ENCODE measurements around the gene SPINT1. TPM values are rescaled to one million over a fixed set of nuclear protein-coding genes. Genes with fewer than 3 reads are reported as not detected.
A peak's percentile ranks its signal among the peaks of the same experiment; 100 is the strongest.

The SPINT1 gene
- total and polyA plus RNA-seq, 2 of the 13 experiments (the other 11 are each of a cell fraction or from before 2014, with no cell fraction given): 0.49 to 2.5 TPM

DNA sequence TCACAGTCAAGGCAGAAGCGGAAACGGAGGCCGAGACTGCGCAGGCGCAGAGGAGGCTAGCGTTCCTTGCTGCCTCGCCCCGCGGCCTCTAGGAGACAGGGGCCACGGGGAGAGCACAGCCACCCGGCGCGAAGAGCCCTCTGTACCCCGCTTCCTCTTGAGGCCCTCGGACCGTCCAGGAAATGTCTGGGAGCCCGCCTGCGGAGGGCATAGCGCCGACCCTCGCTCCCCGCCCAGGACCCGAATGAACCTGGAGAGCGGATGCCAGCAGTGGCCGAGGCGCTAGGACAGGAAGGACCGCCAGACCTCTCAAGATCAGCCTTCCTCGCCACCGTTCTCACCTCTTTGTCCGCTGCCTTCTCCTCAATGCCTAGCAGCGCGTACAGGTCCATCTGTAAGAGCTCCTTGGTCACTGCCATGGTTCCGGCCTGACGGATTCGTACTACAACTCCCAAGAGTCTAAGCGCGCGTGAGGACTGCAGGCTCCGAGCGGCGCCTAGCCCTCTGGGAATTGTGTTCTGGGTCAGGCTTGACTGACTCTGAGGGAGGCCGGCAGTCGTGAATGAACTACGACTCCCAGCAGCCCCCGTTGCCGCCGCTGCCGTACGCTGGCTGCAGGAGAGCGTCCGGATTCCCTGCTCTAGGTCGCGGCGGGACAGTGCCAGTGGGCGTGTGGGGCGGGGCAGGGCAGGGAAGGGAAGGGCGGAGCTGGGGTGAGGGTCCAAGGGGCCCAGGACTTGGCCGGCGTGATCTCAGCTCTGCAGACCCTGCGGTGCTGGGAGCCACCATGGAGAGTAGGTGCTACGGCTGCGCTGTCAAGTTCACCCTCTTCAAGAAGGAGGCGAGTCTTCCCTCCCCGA is 36.6 kb upstream of the SPINT1 start, which contains the start of the genes DNAJC17 and ZFYVE19 (continued):
- TF ChIP-seq ZMYM2 (CRISPR knock-in tag; IDR thresholded peaks at IDR 0.05) (no peak), STAT5B (CRISPR knock-in tag; IDR thresholded peaks at IDR 0.05) (0 out of 2 replicates have a peak, but pooled peaks have one; percentile 25), FOXK1 (CRISPR knock-in tag; IDR thresholded peaks at IDR 0.05; ENCODE audit: borderline replicate concordance, low read depth) (peak; percentile 78; the same call in 1 of the 2 replicates), SNAPC2 (CRISPR knock-in tag; IDR thresholded peaks at IDR 0.05) (peak; percentile 84), ZNF841 (CRISPR knock-in tag; IDR thresholded peaks at IDR 0.05; ENCODE audit: borderline replicate concordance) (no peak), ZNF629 (CRISPR knock-in tag; conservative IDR thresholded peaks at IDR 0.05) (no peak), KDM5A (IDR thresholded peaks at IDR 0.05; ENCODE audit: borderline replicate concordance, low read length) (peak; percentile 77; the same call in 1 of the 2 replicates), TP53 (CRISPR knock-in tag; conservative IDR thresholded peaks at IDR 0.05) (peak; percentile 80; the same call in 1 of the 2 replicates), PAX8 (CRISPR knock-in tag; IDR thresholded peaks at IDR 0.05; ENCODE audit: borderline replicate concordance) (no peak), SPEN (CRISPR knock-in tag; IDR thresholded peaks at IDR 0.05; ENCODE audit: low read depth) (peak; percentile 54), HNF4A (CRISPR knock-in tag; IDR thresholded peaks at IDR 0.05) (peak; percentile 70; the same call in 1 of the 2 replicates), SOX6 (IDR thresholded peaks at IDR 0.05) (no peak), SOX6 (CRISPR knock-in tag; IDR thresholded peaks at IDR 0.05) (peak; percentile 80), ZNF75D (CRISPR knock-in tag; IDR thresholded peaks at IDR 0.05; ENCODE audit: borderline replicate concordance) (no peak), FOSL2 (CRISPR knock-in tag; IDR thresholded peaks at IDR 0.05) (peak; percentile 36), ZNF24 (IDR thresholded peaks at IDR 0.05) (no peak), ZFP37 (CRISPR knock-in tag; IDR thresholded peaks at IDR 0.05; ENCODE audit: borderline replicate concordance) (peak; percentile 72; the same call in 1 of the 2 replicates), NFYB (CRISPR knock-in tag; IDR thresholded peaks at IDR 0.05) (peak; percentile 53), MEIS2 (CRISPR knock-in tag; IDR thresholded peaks at IDR 0.05) (peak; percentile 62; the same call in 1 of the 2 replicates), ZNF619 (CRISPR knock-in tag; IDR thresholded peaks at IDR 0.05) (peak; percentile 74), HNRNPH1 (optimal IDR thresholded peaks at IDR 0.05; ENCODE audit: low read depth, low read length) (peak; percentile 35)
- TF ChIP-seq, protein P1, sequence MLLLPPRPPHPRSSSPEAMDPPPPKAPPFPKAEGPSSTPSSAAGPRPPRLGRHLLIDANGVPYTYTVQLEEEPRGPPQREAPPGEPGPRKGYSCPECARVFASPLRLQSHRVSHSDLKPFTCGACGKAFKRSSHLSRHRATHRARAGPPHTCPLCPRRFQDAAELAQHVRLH (CRISPR knock-in tag; IDR thresholded peaks at IDR 0.05; ENCODE audit: borderline replicate concordance, low read depth): 0 out of 2 replicates have a peak, but pooled peaks have one; percentile 33
- TF ChIP-seq, protein P2, sequence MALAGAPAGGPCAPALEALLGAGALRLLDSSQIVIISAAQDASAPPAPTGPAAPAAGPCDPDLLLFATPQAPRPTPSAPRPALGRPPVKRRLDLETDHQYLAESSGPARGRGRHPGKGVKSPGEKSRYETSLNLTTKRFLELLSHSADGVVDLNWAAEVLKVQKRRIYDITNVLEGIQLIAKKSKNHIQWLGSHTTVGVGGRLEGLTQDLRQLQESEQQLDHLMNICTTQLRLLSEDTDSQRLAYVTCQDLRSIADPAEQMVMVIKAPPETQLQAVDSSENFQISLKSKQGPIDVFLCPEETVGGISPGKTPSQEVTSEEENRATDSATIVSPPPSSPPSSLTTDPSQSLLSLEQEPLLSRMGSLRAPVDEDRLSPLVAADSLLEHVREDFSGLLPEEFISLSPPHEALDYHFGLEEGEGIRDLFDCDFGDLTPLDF (CRISPR knock-in tag; IDR thresholded peaks at IDR 0.05): peak; percentile 53; the same call in 1 of the 2 replicates
- TF ChIP-seq, protein P3, sequence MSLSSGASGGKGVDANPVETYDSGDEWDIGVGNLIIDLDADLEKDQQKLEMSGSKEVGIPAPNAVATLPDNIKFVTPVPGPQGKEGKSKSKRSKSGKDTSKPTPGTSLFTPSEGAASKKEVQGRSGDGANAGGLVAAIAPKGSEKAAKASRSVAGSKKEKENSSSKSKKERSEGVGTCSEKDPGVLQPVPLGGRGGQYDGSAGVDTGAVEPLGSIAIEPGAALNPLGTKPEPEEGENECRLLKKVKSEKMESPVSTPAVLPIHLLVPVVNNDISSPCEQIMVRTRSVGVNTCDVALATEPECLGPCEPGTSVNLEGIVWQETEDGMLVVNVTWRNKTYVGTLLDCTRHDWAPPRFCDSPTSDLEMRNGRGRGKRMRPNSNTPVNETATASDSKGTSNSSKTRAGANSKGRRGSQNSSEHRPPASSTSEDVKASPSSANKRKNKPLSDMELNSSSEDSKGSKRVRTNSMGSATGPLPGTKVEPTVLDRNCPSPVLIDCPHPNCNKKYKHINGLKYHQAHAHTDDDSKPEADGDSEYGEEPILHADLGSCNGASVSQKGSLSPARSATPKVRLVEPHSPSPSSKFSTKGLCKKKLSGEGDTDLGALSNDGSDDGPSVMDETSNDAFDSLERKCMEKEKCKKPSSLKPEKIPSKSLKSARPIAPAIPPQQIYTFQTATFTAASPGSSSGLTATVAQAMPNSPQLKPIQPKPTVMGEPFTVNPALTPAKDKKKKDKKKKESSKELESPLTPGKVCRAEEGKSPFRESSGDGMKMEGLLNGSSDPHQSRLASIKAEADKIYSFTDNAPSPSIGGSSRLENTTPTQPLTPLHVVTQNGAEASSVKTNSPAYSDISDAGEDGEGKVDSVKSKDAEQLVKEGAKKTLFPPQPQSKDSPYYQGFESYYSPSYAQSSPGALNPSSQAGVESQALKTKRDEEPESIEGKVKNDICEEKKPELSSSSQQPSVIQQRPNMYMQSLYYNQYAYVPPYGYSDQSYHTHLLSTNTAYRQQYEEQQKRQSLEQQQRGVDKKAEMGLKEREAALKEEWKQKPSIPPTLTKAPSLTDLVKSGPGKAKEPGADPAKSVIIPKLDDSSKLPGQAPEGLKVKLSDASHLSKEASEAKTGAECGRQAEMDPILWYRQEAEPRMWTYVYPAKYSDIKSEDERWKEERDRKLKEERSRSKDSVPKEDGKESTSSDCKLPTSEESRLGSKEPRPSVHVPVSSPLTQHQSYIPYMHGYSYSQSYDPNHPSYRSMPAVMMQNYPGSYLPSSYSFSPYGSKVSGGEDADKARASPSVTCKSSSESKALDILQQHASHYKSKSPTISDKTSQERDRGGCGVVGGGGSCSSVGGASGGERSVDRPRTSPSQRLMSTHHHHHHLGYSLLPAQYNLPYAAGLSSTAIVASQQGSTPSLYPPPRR (CRISPR knock-in tag; IDR thresholded peaks at IDR 0.05; ENCODE audit: borderline replicate concordance): peak; percentile 18; the same call in 1 of the 2 replicates
